Stimulated activated naive B cell treated with anti-CD40 and anti-IgM and Interleukin-4, amounts not matched to agents 10 μg/mL and 1 μg/mL and 100 μg/mL, for 72 hours (primary cell): ENCODE measurements around the gene RGS12.
A peak's percentile ranks its signal among the peaks of the same experiment; 100 is the strongest.

Experiments
- ATAC-seq, 2 donors: fragments of 150-1000 bp; cut with Tn5 transposase; replicated peaks; 2 replicates each; pipeline ENCODE4 v1.10.0; 2021; ENCODE audit warnings: moderate library complexity in 1 of 2
- DNase-seq: peaks from one replicate; pipeline ENCODE4 v3.0.0; 2021
- H3K27ac Mint-ChIP-seq: one replicate; pipeline ENCODE4 v1.8.0; 2022; ENCODE audit warnings: mild to moderate bottlenecking, mixed read lengths
- H3K27me3 Mint-ChIP-seq, 2 donors: one replicate each; pipeline ENCODE4 v1.8.0; 2022; ENCODE audit warnings: mixed read lengths in 2 of 2
- H3K36me3 Mint-ChIP-seq, 2 donors: one replicate each; pipeline ENCODE4 v1.8.0; 2022; ENCODE audit warnings: mixed read lengths in 2 of 2, mild to moderate bottlenecking in 1 of 2
- H3K4me1 Mint-ChIP-seq, 2 donors: one replicate each; pipeline ENCODE4 v1.8.0; 2022; ENCODE audit warnings: mixed read lengths in 2 of 2, mild to moderate bottlenecking in 1 of 2
- H3K4me3 Mint-ChIP-seq, 2 donors: one replicate each; pipeline ENCODE4 v1.8.0; 2022; ENCODE audit warnings: mild to moderate bottlenecking in 2 of 2, mixed read lengths in 2 of 2, moderate library complexity in 1 of 2
- H3K9me3 Mint-ChIP-seq, 2 donors: one replicate each; pipeline ENCODE4 v1.8.0; 2022; ENCODE audit warnings: mixed read lengths in 2 of 2, mild to moderate bottlenecking in 1 of 2

RGS12 gene

GRCh38 chr4:3262208-3263052 lies 30.4 kb upstream of the RGS12 start:
- H3K9me3 Mint-ChIP-seq = no peaks in the 10 kb centered on the region
- no peak overlapping the region for H3K27ac Mint-ChIP-seq
- no peak for DNase-seq
- H3K36me3 Mint-ChIP-seq = peaks cover 9 to 24% of the 10 kb centered on the region in 2 donors
- peaks cover 0 to 6% of the 10 kb centered on the region in 2 donors for H3K27me3 Mint-ChIP-seq
- no peak overlapping the region for H3K4me3 Mint-ChIP-seq
- ATAC-seq = no peak
- peaks cover 9 to 17% of the 10 kb centered on the region in 2 donors for H3K4me1 Mint-ChIP-seq

- peaks cover 9 to 23% of the 10 kb centered on the region in 2 donors for H3K36me3 Mint-ChIP-seq
- DNase-seq = no peak
- H3K4me1 Mint-ChIP-seq = peaks cover 2 to 8% of the 10 kb centered on the region in 2 donors
- no peak for ATAC-seq
- peaks cover 0 to 6% of the 10 kb centered on the region in 2 donors for H3K27me3 Mint-ChIP-seq
- no peaks in the 10 kb centered on the region for H3K9me3 Mint-ChIP-seq
- H3K4me3 Mint-ChIP-seq = no peak overlapping the region
- no peak overlapping the region for H3K27ac Mint-ChIP-seq
These were observed 29.6 kb upstream of the RGS12 start for GRCh38 chr4:3263053-3263875.

- peaks cover 9 to 21% of the 10 kb centered on the region in 2 donors for H3K36me3 Mint-ChIP-seq
- no peak for DNase-seq
These were observed 29.0 kb upstream of the RGS12 start for GRCh38 chr4:3263876-3264193.

GRCh38 chr4:3266076-3266475 lies 26.7 kb upstream of the RGS12 start:
- peaks cover 0 to 6% of the 10 kb centered on the region in 2 donors for H3K4me1 Mint-ChIP-seq
- ATAC-seq (no peak), DNase-seq (no peak)
- no peak overlapping the region for H3K27ac Mint-ChIP-seq
- no peak overlapping the region for H3K4me3 Mint-ChIP-seq
- H3K9me3 Mint-ChIP-seq = no peaks in the 10 kb centered on the region
- peaks cover 9 to 18% of the 10 kb centered on the region in 2 donors for H3K36me3 Mint-ChIP-seq
- peaks cover 0 to 6% of the 10 kb centered on the region in 2 donors for H3K27me3 Mint-ChIP-seq

More at GRCh38 chr4:3263876-3264193, 29.0 kb upstream of the RGS12 start:
- Mint-ChIP-seq H3K4me1 (peaks cover 0 to 6% of the 10 kb centered on the region in 2 donors), H3K9me3 (no peaks in the 10 kb centered on the region), H3K27ac (no peak overlapping the region), H3K27me3 (peaks cover 0 to 6% of the 10 kb centered on the region in 2 donors), H3K4me3 (no peak overlapping the region)
- ATAC-seq = no peak

- Mint-ChIP-seq H3K4me3 (no peak overlapping the region), H3K9me3 (peaks cover 3 to 5% of the 10 kb centered on the region in 2 donors), H3K27me3 (no peaks in the 10 kb centered on the region), H3K27ac (no peak overlapping the region), H3K36me3 (peaks cover 9 to 18% of the 10 kb centered on the region in 2 donors), H3K4me1 (peaks cover 8 to 10% of the 10 kb centered on the region in 2 donors)
- no peak for ATAC-seq
- DNase-seq = no peak
These were observed 25.0 kb upstream of the RGS12 start for GRCh38 chr4:3267576-3268394.

- Mint-ChIP-seq H3K4me3 (no peak overlapping the region), H3K27ac (no peak overlapping the region), H3K9me3 (peaks cover 4 to 5% of the 10 kb centered on the region in 2 donors), H3K27me3 (no peaks in the 10 kb centered on the region), H3K36me3 (peaks cover 9 to 14% of the 10 kb centered on the region in 2 donors), H3K4me1 (peaks cover 8 to 11% of the 10 kb centered on the region in 2 donors)
- DNase-seq (no peak), ATAC-seq (no peak)
These were observed 24.3 kb upstream of the RGS12 start for GRCh38 chr4:3268395-3269104.

- no peak for DNase-seq
- no peaks in the 10 kb centered on the region for H3K27me3 Mint-ChIP-seq
These were observed 23.5 kb upstream of the RGS12 start for GRCh38 chr4:3269105-3269927.

GRCh38 chr4:3269991-3270611 lies 22.7 kb upstream of the RGS12 start:
- H3K27me3 Mint-ChIP-seq = no peaks in the 10 kb centered on the region
- H3K4me1 Mint-ChIP-seq = peaks cover 8 to 11% of the 10 kb centered on the region in 2 donors
- DNase-seq = no peak
- H3K36me3 Mint-ChIP-seq = peaks cover 7 to 8% of the 10 kb centered on the region in 2 donors
- H3K9me3 Mint-ChIP-seq = peaks cover 5% of the 10 kb centered on the region in 2 donors
- no peak overlapping the region for H3K4me3 Mint-ChIP-seq
- no peak overlapping the region for H3K27ac Mint-ChIP-seq
- no peak for ATAC-seq

More at GRCh38 chr4:3269105-3269927, 23.5 kb upstream of the RGS12 start:
- no peak overlapping the region for H3K27ac Mint-ChIP-seq
- H3K9me3 Mint-ChIP-seq = peaks cover 5% of the 10 kb centered on the region in 2 donors
- no peak overlapping the region for H3K4me3 Mint-ChIP-seq
- H3K4me1 Mint-ChIP-seq = peaks cover 8 to 11% of the 10 kb centered on the region in 2 donors
- ATAC-seq = peak in 1 of 2 donors; percentile 10
- H3K36me3 Mint-ChIP-seq = peaks cover 9 to 11% of the 10 kb centered on the region in 2 donors

- H3K4me3 Mint-ChIP-seq = no peak overlapping the region
- H3K4me1 Mint-ChIP-seq = peaks cover 8 to 11% of the 10 kb centered on the region in 2 donors
- DNase-seq (no peak), ATAC-seq (no peak)
- peaks cover 5% of the 10 kb centered on the region in 2 donors for H3K9me3 Mint-ChIP-seq
- H3K27ac Mint-ChIP-seq = no peak overlapping the region
- no peaks in the 10 kb centered on the region for H3K27me3 Mint-ChIP-seq
- peaks cover 1 to 11% of the 10 kb centered on the region in 2 donors for H3K36me3 Mint-ChIP-seq
These were observed 21.7 kb upstream of the RGS12 start for GRCh38 chr4:3271131-3271530.

GRCh38 chr4:3276986-3277385 lies 15.8 kb upstream of the RGS12 start:
- H3K9me3 Mint-ChIP-seq = peaks cover 13% of the 10 kb centered on the region in 2 donors
- no peak overlapping the region for H3K27ac Mint-ChIP-seq
- ATAC-seq = no peak
- peaks cover 6 to 16% of the 10 kb centered on the region in 2 donors for H3K27me3 Mint-ChIP-seq
- H3K4me1 Mint-ChIP-seq = peaks cover 5 to 9% of the 10 kb centered on the region in 2 donors
- no peak overlapping the region for H3K4me3 Mint-ChIP-seq
- peaks cover 6 to 44% of the 10 kb centered on the region in 2 donors for H3K36me3 Mint-ChIP-seq
- no peak for DNase-seq

GRCh38 chr4:3280466-3280865 lies 12.4 kb upstream of the RGS12 start:
- peaks cover 14 to 26% of the 10 kb centered on the region in 2 donors for H3K27me3 Mint-ChIP-seq
- H3K4me3 Mint-ChIP-seq = no peak overlapping the region
- no peaks in the 10 kb centered on the region for H3K4me1 Mint-ChIP-seq
- no peak for DNase-seq
- H3K9me3 Mint-ChIP-seq = peaks cover 8 to 17% of the 10 kb centered on the region in 2 donors
- H3K36me3 Mint-ChIP-seq = peaks cover 6 to 47% of the 10 kb centered on the region in 2 donors
- no peak overlapping the region for H3K27ac Mint-ChIP-seq
- ATAC-seq = no peak

- peaks cover 8 to 17% of the 10 kb centered on the region in 2 donors for H3K9me3 Mint-ChIP-seq
These were observed 9.3 kb upstream of the RGS12 start for GRCh38 chr4:3283483-3283882.

More at GRCh38 chr4:3283483-3283882, 9.3 kb upstream of the RGS12 start:
- peaks cover 6 to 28% of the 10 kb centered on the region in 2 donors for H3K36me3 Mint-ChIP-seq
- H3K27ac Mint-ChIP-seq = no peak overlapping the region
- H3K27me3 Mint-ChIP-seq = peaks cover 10 to 14% of the 10 kb centered on the region in 2 donors
- ATAC-seq (no peak), DNase-seq (no peak)
- peaks cover 11 to 16% of the 10 kb centered on the region in 2 donors for H3K4me1 Mint-ChIP-seq
- H3K4me3 Mint-ChIP-seq = no peak overlapping the region
